Left renal pelvis (tissue), 4 donors: ENCODE measurements around the gene SLC17A3. TPM values are rescaled to one million over a fixed set of nuclear protein-coding genes. Genes with fewer than 3 reads are reported as not detected.

Source experiments
- DNase-seq, 4 donors: peaks; one replicate each; pipeline ENCODE4 v3.0.0-alpha.2; 2013; ENCODE audit warnings: low read depth in 4 of 4, low spot score in 3 of 4
- polyA plus RNA-seq, 4 donors: library from polyadenylated mRNA; unstranded; fragments of 120-200 nt; gene quantifications; one replicate each; pipeline ENCODE4 v1.2.1, GENCODE V29; 2013; ENCODE audit not compliant: insufficient read length in 4 of 4

Gene SLC17A3
- polyA plus RNA-seq, 4 donors: 0.29 to 0.93 (median 0.89) TPM; not detected in 1

DNA sequence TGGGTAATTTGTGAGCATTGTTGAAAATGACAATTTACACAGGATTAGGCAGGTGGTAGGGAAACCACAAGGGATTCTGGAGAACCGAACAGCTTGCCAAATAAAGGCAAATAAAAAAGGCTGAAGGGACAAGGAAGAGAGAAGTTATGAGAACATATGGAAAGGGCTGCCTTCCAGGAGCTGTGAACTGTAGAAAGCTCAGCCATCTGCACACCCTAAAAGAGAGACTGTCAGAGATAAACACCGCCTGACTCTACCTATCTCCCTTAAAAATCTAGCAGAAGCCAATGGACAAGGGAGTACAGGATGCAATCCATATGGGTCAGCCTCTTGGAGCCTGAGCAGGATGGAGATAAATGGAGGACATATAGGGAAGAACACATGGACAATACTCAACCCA, 29.5 kb downstream of the SLC17A3 start:
- no peak for DNase-seq

DNA sequence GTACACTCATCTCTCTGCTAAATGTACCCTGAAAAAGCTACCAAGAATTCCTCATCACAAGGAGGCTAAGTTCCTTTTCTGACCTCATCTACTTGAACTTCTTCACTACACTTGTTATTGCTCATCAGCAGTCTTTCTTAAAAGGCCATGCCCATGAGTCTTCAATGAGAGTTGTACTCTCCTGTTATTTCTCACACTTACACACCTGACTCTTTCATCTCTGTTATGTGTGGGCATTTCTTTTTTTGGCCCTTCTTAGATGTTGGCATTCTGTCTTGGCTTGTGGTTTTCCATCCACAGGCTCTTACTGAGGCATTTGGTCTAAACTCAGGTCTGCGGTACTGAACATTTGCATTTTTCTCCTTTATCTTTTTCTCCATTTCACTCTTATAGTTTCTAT, 31.5 kb downstream of the SLC17A3 start:
- DNase-seq: no peak

DNA sequence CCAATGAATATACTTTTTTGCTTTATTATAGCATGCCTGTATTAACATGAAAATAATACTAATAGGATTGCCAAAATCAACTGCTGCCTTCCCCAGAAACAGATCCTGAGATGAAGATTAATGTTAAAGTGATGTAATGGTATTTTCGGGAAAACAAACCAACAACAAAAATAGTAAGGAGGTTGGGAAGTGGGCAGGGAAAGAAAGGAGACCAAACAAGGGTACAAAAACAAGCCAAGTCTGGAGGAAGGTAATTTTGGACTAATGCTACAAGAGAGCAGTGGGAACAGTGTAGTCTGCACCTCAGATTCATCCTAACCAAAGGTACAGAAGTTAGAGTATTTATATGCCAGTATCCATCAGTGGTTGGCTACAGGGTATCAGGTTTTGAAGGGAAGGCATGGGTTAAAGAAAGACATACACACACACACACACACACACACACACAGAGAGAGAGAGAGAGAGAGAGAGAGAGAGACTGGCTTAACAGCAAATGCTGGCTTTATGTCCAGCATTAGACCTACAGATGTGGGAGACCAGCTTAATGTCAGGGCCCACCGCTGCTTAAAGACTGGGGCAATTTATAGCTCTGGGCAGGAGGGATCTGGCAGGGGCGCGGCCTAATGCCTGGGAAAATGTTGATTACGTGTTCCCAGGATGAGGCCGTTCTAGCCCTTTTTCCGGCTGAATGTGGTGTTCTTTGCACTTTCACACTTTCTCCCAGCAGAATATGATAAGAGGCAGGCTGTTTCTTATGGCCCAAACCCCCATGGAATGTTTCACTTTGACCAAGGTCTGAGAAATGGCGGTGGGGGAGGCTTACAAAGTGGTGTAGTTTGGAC, 38.4 kb downstream of the SLC17A3 start:
- DNase-seq: peak in 1 of 4 donors; percentile 8

DNA sequence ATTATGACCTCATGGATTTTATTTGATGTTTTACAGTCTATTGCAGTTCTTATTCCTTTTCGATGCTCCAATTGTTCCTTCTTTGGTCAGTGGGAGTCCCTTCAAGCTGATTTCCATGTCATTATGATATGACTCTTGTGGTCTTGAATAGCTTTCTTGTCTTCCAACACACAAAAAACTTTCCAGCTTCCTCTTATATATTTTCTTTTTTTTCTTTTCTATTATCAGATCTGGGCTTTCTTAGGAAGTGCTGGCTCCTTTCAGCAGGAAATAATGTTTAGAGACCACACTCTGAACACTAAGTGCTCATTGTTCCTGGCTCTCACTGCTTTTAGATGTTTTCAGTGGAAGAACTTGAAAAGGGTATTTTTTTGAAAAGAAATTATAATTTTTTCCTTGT, 39.1 kb downstream of the SLC17A3 start:
- no peak for DNase-seq

DNA sequence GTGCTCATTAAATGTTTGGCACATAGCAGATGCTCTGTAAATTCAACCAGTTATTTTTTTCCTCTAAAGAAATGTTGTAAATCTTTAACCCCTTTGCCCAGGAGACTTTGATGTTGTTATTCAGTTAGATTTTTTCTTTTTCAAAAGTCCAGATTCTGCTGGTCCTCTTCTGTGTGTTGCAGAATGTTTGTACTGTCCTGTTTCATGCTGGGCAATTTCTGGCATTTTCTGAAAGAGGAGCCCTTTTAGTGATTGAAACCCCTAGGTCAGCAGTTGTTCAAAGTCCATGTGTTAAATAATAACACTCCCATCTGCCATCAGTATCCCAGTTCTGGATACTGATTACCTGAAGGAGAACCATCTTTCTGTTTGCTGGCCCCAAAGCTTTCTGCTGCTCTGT, 40.9 kb downstream of the SLC17A3 start:
- no peak for DNase-seq

DNA sequence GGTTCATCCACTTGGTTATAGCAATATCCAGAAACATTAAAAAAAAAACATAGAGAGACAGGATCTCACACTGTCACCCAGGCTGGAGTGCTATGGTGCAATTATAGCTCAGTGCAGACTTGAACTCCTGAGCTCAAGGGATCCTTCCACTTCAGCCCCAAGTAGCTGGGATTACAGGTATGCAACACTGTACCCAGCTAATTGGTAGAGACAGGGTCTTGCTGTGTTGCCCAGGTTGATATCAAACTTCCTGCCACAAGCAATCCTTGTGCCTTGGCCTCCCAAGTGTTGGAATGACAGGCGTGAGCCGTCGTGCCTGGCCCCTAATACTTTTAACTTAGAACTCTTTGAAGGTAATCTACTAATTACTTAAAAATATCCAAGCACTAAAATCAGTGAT, 41.4 kb downstream of the SLC17A3 start:
- no peak for DNase-seq

DNA sequence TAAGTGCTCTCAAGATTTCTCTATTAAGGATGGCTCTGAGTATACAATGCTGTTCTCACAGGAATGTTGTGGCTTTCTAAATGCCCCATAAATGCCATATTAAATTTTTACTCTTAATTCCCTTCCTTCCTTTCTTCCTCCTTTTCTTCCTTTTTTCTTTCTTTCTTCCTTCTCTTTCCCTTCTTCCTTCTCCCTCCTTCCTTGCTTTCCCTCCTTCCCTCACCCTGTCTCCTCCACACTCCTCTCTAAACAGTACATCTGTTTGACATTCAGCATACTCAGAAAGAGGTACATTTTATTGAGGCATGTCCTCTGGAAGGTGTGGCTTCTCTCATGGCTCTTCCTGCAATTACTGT, 41.8 kb downstream of the SLC17A3 start:
- no peak for DNase-seq

DNA sequence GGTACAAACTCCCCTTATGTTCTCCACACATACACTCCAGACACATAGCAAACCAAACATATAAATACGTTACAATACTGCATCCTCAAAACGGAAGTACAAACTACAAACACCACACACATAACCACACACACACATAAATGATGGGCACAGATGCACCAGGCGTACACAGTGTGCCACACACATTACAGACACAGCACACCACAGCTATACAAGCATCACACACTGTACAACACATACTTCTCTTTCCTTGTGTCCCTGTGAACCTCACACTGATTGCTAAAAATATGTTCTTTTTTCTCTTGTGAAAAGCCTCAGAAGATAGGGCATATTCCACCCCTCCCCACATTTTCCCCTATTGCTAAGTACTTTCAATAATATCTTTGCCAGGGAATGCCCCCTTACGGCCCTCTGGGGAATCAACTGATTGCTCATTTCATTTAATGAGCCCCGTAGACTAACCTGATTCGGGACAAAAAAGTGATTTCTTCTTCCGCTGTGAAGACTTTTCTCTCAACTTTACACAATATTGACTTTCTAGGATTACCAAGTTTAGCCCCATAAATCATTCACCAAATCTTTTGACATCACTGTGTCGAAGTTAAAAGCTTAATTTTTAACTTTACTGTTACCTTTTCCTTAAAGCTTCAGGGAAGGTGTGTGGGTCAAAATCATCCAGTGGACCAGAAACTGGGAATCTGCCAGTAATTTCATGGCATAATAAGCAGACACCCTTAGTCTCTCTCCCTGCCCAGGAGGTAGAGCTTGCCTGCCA, 42.3 kb downstream of the SLC17A3 start, which contains the start of gene SLC17A1:
Gene SLC17A1 (minus strand): TSS at position 521 of the 775 bp plus-strand sequence. CDS start 1,495 bp downstream, outside the sequence.
- DNase-seq: no peak

DNA sequence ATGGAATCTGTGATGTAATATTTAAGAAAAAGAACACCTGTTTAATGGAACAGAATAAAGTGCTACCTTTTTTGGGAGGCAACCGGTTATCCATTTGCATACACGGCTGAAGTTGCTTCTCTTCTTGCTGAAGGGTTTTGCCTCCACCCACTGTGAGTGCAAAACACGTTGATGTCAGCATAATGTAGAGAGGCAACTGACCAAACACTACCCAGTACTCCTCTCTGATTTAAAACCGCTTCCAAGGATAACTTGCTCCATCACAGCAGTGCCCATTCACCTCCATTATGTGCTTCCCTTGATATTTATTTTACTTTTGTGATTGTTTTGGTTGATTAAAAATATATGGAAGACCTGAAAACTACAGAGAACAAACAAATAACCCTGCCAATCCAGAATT, 43.6 kb downstream of the SLC17A3 start:
- no peak for DNase-seq

DNA sequence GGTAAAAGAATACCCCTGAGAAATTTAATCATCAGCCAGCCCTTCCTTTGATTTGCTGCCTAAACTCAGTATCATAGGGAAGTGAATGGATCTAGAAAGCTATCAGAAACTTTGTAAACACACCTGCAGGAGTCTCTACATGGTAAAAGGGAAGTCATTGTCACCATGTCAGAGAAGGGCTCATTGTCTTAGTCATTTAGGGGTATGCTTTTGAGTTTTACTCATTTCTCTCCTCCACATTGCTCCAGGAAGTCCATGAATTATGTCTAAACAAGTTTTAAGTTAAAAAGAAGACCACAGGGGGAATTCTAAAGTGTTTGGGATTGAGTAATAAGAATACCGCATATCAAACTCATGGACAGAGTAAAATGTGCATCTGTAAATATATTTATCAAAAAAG, 44.7 kb downstream of the SLC17A3 start:
- no peak for DNase-seq

DNA sequence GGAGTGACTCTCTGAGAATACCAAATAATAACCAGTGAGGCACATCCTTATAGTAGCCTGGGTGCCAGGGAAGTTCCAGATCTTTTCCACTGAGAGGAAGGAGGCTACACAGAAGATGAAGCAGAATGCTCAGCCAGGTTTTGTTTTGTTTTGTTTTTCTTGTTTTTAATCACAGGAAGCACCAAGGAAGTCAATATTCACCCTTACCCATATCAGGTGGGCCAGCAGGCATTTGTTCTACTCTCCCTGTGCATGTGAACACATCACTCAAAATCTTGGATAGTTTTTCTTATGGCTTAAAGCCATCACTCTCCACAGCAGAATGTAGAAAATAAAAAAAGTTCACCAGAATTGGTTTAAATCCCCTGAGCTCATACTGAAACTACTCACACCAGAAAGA, 52.7 kb downstream of the SLC17A3 start:
- no peak for DNase-seq

DNA sequence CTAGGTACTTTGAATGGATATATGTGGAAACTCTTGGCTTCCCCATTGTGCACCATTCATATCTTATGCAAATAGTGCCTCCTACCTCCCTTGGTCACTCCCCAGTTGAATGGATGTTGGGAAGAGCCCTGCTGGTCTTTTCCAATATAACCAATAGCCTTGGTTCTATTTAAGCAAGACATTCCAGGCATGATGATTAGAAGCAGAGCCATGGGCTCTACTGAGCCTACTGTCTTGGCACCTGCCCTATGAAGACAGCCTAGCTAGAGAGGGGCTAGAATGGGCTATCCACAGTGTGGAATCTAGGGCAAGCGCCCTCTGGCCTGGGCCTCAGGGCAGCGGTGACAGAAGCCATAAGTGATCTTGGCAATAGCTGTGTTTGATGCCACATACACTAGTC, 57.8 kb downstream of the SLC17A3 start:
- DNase-seq: no peak

DNA sequence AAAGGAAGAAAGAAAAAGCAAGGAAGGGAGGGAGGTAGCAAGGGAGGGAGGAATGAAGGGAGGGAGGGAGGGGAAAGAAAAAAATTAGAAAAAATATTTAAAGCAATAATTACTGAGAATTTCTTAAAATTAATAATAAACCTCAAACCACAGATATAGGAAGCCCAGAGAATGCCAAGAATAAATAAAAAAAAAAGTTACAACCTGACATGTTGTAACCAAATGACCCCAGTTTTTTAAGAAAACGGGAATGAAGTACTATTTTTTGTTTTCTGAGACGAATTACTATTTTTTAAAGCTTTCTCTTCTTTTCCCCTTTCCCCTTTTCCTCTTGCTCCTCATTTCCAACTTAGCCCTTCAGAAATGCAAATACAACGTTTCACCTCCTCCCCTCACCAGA, 58.8 kb downstream of the SLC17A3 start:
- no peak for DNase-seq

DNA sequence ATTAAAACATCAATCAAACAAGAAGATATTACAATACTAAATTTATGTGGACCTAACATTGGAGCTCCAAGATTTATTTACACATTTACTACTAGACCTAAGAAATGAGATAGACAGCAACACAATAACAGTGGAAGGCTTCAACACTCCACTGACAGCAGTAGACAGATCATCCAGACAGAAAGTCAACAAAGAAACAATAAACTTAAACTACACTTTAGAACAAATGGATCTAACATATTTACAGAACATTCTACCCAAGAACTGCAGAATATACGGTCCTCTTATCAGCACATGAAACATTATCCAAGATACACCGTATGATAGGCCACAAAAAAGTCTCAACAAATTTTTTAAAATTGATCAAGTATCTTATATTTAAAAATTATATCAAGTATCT, 69.2 kb downstream of the SLC17A3 start:
- no peak for DNase-seq

DNA sequence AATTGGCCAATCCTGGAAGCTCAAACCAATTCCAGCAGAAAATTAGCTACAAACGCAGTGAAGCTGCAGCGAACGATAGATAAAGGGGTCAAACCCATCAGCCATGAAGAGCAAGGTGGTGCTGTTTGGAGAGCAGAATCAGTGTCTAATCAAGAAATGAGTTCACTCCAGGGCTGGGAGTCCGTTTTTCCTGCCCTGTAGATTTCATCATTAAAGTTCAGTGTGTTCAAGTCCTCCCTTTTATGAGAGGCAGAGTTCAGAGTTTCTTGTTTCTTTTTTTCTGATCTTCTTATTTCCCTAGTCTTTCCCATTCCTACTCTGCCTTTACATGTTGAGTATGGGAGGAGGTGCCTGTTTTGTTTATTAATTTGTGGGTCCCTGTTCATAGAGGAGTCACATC, 72.6 kb downstream of the SLC17A3 start:
- no peak for DNase-seq

Other genes with a start within 250 kb of the SLC17A3 start
- under 1 TPM in 2 of 4 donors, not detected in 2; 0.16 to 0.31 TPM for gene SCGN, start 222.0 kb downstream of the SLC17A3 start, polyA plus RNA-seq
- gene SLC17A4, start 119.5 kb downstream of the SLC17A3 start, polyA plus RNA-seq: 1 to 10 TPM in 2 of 4 donors, under 1 TPM in 2; 0.14 to 1.8 (median 1.1) TPM
- 10 to 100 TPM in 3 of 4 donors, under 1 TPM in 1; 0.64 to 30.7 (median 21.5) TPM for gene SLC17A1, start 42.2 kb downstream of the SLC17A3 start, polyA plus RNA-seq
- gene SLC17A2, start 56.4 kb upstream of the SLC17A3 start, polyA plus RNA-seq: under 1 TPM; 0.30 to 0.72 (median 0.50) TPM
- gene TRIM38, start 88.6 kb upstream of the SLC17A3 start, polyA plus RNA-seq: 10 to 100 TPM in 3 of 4 donors, 1 to 10 TPM in 1; 7.6 to 11.8 (median 10.4) TPM
- gene HFE, start 213.2 kb upstream of the SLC17A3 start, polyA plus RNA-seq: 1 to 10 TPM; 7.0 to 9.1 (median 8.8) TPM